ENCODE measurements around the gene CD4.

DNA sequence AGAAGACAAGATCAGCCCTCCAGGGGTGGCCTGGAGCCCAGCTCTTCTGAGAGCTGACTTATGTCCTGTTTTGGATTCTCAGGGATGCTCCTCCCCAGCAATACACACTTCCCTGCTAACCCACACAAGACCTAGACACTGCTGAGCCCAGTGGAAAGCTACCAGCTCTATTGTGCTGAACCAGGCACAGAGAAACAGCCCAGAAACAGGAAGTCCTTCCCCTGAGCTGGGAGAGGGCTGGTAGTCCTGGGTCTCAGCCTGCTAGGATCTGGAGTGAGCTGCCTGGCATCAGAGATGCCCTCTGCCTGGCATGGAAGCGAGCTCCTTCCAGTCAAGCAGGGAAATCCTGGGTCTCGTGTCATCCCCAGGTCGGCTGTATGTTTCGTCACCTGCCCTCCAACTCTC is 18.2 kb upstream of the CD4 start:
- TF ChIP-seq POLR2A (IDR thresholded peaks at IDR 0.05) (no peak), POLR2AphosphoS5 (IDR thresholded peaks at IDR 0.05) (peak; percentile 15)
- TF ChIP-seq, protein P1, sequence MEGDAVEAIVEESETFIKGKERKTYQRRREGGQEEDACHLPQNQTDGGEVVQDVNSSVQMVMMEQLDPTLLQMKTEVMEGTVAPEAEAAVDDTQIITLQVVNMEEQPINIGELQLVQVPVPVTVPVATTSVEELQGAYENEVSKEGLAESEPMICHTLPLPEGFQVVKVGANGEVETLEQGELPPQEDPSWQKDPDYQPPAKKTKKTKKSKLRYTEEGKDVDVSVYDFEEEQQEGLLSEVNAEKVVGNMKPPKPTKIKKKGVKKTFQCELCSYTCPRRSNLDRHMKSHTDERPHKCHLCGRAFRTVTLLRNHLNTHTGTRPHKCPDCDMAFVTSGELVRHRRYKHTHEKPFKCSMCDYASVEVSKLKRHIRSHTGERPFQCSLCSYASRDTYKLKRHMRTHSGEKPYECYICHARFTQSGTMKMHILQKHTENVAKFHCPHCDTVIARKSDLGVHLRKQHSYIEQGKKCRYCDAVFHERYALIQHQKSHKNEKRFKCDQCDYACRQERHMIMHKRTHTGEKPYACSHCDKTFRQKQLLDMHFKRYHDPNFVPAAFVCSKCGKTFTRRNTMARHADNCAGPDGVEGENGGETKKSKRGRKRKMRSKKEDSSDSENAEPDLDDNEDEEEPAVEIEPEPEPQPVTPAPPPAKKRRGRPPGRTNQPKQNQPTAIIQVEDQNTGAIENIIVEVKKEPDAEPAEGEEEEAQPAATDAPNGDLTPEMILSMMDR (IDR thresholded peaks at IDR 0.05): no peak
